K562 (cell line): Measurements from ENCODE around the gene BPHL. TPM values are rescaled to one million over a fixed set of nuclear protein-coding genes. Genes with fewer than 3 reads are reported as not detected.

ENCODE experiments used
- ATAC-seq: fragments of 200-7000 bp; cut with Tn5 transposase; 3 replicates; pipeline ENCODE4 v1.9.1; 2020; ENCODE audit warnings: moderate library complexity
- BruUV-seq: library from RNA; stranded (reverse); fragments of 400-500 nt; replicated peaks from 2 replicates; lab custom pipeline; 2021; lab: Mats Ljungman, UMichigan
- CTCF ChIA-PET: fragments of 300-600 bp; formaldehyde crosslinking; extraction: SDS; loops from one replicate; lab custom pipeline; 2021; ENCODE audit warnings: low intra/inter-chr PET ratio; lab: Yijun Ruan, JAX
- POLR2A ChIA-PET: fragments of 300-600, 350-650 bp; sonication (Branson Sonifier 250); formaldehyde crosslinking; extraction: SDS; loops from one replicate; lab custom pipeline; 2021; ENCODE audit warnings: antibody characterized with exemption, inconsistent platforms; lab: Yijun Ruan, JAX
- DNase-seq, 4 experiments: peaks; one replicate each; pipeline versions ENCODE4 v3.0.0 to v3.0.0-alpha.2; 2011 to 2018; ENCODE audit warnings: low spot score in 3 of 4, mixed read lengths in 3 of 4; ENCODE audit errors: extremely low read depth in 1 of 4
- FAIRE-seq: peaks from 2 replicates; lab custom pipeline; 2011; peaks lifted over from hg19 to GRCh38; lab: Jason Lieb, UNC
- H2AFZ ChIP-seq: 2 replicates; pipeline ENCODE4 v1.6.0; 2011; ENCODE audit warnings: low read depth, low read length, control low read depth, inconsistent platforms
- H3K27ac ChIP-seq: fragments of 200-600 bp; 3 replicates; pipeline ENCODE4 v1.8.0; 2011; ENCODE audit warnings: low read depth, mild to moderate bottlenecking, control low read depth, inconsistent platforms, low read length, moderate library complexity, mixed read lengths; ENCODE audit errors: extremely low read depth
- H3K27me3 ChIP-seq, 2 experiments: fragments of 300-600 bp in 1 of 2; 2 replicates in 1 of 2; 3 replicates in 1 of 2; pipeline versions ENCODE4 v1.6.0 to v1.8.0; 2011; ENCODE audit warnings: inconsistent platforms in 2 of 2, low read length in 2 of 2, mild to moderate bottlenecking in 1 of 2, mixed read lengths in 1 of 2, moderate library complexity in 1 of 2; ENCODE audit not compliant: control insufficient read depth in 2 of 2, insufficient read depth in 2 of 2
- H3K36me3 ChIP-seq: fragments of 300-600 bp; 3 replicates; pipeline ENCODE4 v1.8.0; 2011; ENCODE audit warnings: mild to moderate bottlenecking, low read length, inconsistent platforms; ENCODE audit not compliant: control insufficient read depth, insufficient read depth
- H3K4me1 ChIP-seq, 2 experiments: fragments of 200-600 bp in 1 of 2; replicated peaks in 1 of 2; 2 replicates in 1 of 2; 3 replicates in 1 of 2; pipeline versions ENCODE4 v1.5.1 to v1.8.0; 2011; ENCODE audit warnings: inconsistent platforms in 2 of 2, low read length in 2 of 2, mild to moderate bottlenecking in 1 of 2, mixed read lengths in 1 of 2, moderate library complexity in 1 of 2; ENCODE audit not compliant: control insufficient read depth in 2 of 2, insufficient read depth in 2 of 2
- H3K4me2 ChIP-seq: 2 replicates; pipeline ENCODE4 v1.6.1; 2011; ENCODE audit warnings: low read length, control low read depth, inconsistent platforms, mixed read lengths; ENCODE audit not compliant: insufficient read depth
- H3K4me3 ChIP-seq: fragments of 200-600 bp; sonication (generic), shearing (Covaris generic); 2 replicates; pipeline ENCODE4 v1.5.1; 2016; ENCODE audit warnings: control low read depth, inconsistent platforms
- H3K79me2 ChIP-seq: fragments of 200-600 bp; 3 replicates; pipeline ENCODE4 v1.8.0; 2011; ENCODE audit warnings: low read length, inconsistent platforms; ENCODE audit not compliant: control insufficient read depth, insufficient read depth
- H3K9ac ChIP-seq, 2 experiments: 2 replicates each; pipeline versions ENCODE4 v1.6.0 to v1.6.1; 2011; ENCODE audit warnings: low read depth in 2 of 2, low read length in 2 of 2, control low read depth in 1 of 2, inconsistent platforms in 1 of 2, mild to moderate bottlenecking in 1 of 2, mixed read lengths in 1 of 2; ENCODE audit not compliant: insufficient read depth in 1 of 2
- H3K9me1 ChIP-seq: one replicate; pipeline ENCODE4 v1.6.0; 2011; ENCODE audit warnings: inconsistent platforms, mild to moderate bottlenecking, low read length, moderate library complexity; ENCODE audit not compliant: control insufficient read depth, insufficient read depth
- H3K9me3 ChIP-seq: replicated peaks from 2 replicates; pipeline ENCODE4 v1.5.1; 2011; ENCODE audit warnings: low read depth, low read length, inconsistent platforms; ENCODE audit not compliant: control insufficient read depth, insufficient read depth
- H4K20me1 ChIP-seq: replicated peaks from 2 replicates; pipeline ENCODE4 v1.6.1; 2011; ENCODE audit warnings: low read length, inconsistent platforms, mixed read lengths; ENCODE audit not compliant: control insufficient read depth, insufficient read depth
- HNRNPL ChIP-seq: fragments of 200-400 bp; formaldehyde crosslinking; IDR thresholded peaks from 2 replicates; pipeline ENCODE4 v1.6.1; 2017; ENCODE audit warnings: low read depth, mild to moderate bottlenecking, low read length
- HOMEZ ChIP-seq: fragments of 250-450 bp; sonication (Bioruptor Pico); IDR thresholded peaks from 2 replicates; pipeline ENCODE4 v1.4.0; 2020; ENCODE audit warnings: mild to moderate bottlenecking, moderate library complexity
- RBM22 ChIP-seq: fragments of 200-400 bp; formaldehyde crosslinking; IDR thresholded peaks from 2 replicates; pipeline ENCODE4 v1.6.1; 2018; ENCODE audit warnings: low read length, low read depth; ENCODE audit not compliant: poor library complexity, severe bottlenecking
- RBM25 ChIP-seq: fragments of 200-400 bp; formaldehyde crosslinking; IDR thresholded peaks from 2 replicates; pipeline ENCODE4 v1.6.1; 2018; ENCODE audit warnings: low read length, low read depth, moderate library complexity; ENCODE audit not compliant: severe bottlenecking
- TBL1XR1 ChIP-seq, 2 experiments: IDR thresholded peaks; 2 replicates each; pipeline ENCODE4 v1.6.1; 2012; ENCODE audit warnings: improper control_type of control experiment in 2 of 2, low read length in 2 of 2, mild to moderate bottlenecking in 1 of 2
- TEAD4 ChIP-seq, 2 experiments: sonication (generic) in 1 of 2; formaldehyde crosslinking in 1 of 2; IDR thresholded peaks; 2 replicates each; pipeline versions ENCODE4 v1.6.1 to v1.8.0; 2012 to 2022; ENCODE audit warnings: borderline replicate concordance in 1 of 2, inconsistent platforms in 1 of 2, low read length in 1 of 2, mild to moderate bottlenecking in 1 of 2, missing genetic modification reagents in 1 of 2
- TRIM24 ChIP-seq, 2 experiments: fragments of 450-650 bp; IDR thresholded peaks; 2 replicates each; pipeline ENCODE4 v1.6.1; 2016
- ZKSCAN1 ChIP-seq: fragments of 150-350 bp; IDR thresholded peaks from 2 replicates; pipeline ENCODE4 v1.6.1; 2016; ENCODE audit warnings: low read depth, low read length
- ZNF23 ChIP-seq: fragments of 250-450 bp; sonication (Bioruptor Pico); IDR thresholded peaks from 2 replicates; pipeline ENCODE4 v1.4.0; 2020; ENCODE audit warnings: mild to moderate bottlenecking
- ZNF830 ChIP-seq: fragments of 250-450 bp; sonication (Bioruptor Pico); IDR thresholded peaks from 2 replicates; pipeline ENCODE4 v1.5.0; 2021; ENCODE audit warnings: mild to moderate bottlenecking
- WGBS: fragments of 100-300 bp; shearing (Covaris generic); methylation state at CpG from one replicate; pipeline ENCODE4 v1.1.6; 2016; ENCODE audit warnings: low coverage, mixed read lengths; ENCODE audit not compliant: insufficient coverage; ENCODE audit errors: missing lambda C conversion rate; 5-methylcytosine and 5-hydroxymethylcytosine counted together
- in situ Hi-C: fragments of 300-500 bp; cut with MboI; formaldehyde crosslinking; loops from 4 replicates; pipeline ENCODE4 v1.15.0; 2018; ENCODE audit warnings: inconsistent platforms, mixed read lengths
- intact Hi-C: fragments of 100-400 bp; cut with micrococcal nuclease; formaldehyde crosslinking; loops from 2 replicates; pipeline ENCODE4 v1.14.2; 2022
- polyA plus RNA-seq, 8 experiments: library from polyadenylated mRNA; depleted of rRNA in 4 of 8; stranded (reverse) in 5 of 8; unstranded in 3 of 8; fragments of >200 nt; fragmentation: Nextera tagmentation in 2 of 8; fragmentation: Illumina TruSeq in 1 of 8; extraction: Ambion mirVana in 2 of 8; extraction: Trizol in 1 of 8; gene quantifications; 2 replicates each; pipeline versions ENCODE4 v1.2.1 to v1.2.3, GENCODE V29; 2011 to 2014; ENCODE audit warnings: inconsistent platforms in 1 of 8, missing spikeins in 1 of 8
- total RNA-seq, 7 experiments: library from RNA; depleted of rRNA in 6 of 7; stranded (reverse); fragments of >200 nt in 6 of 7; fragmentation: Illumina TruSeq in 2 of 7; extraction: Trizol in 2 of 7; gene quantifications; 2 replicates each; pipeline versions ENCODE4 v1.2.1 to v1.2.3, GENCODE V29; 2011 to 2021; ENCODE audit warnings: low replicate concordance in 1 of 7
- TF ChIP-seq, protein P1 (sequence below): fragments of 450-650 bp; formaldehyde crosslinking; IDR thresholded peaks from 2 replicates; pipeline ENCODE4 v1.4.0; 2020; ENCODE audit warnings: mild to moderate bottlenecking

The BPHL gene
- total and polyA plus RNA-seq, 9 of the 15 experiments (the other 6 are each of a cell fraction or from before 2014, with no cell fraction given) = 3.5 to 17.4 (median 8.2) TPM

- intact Hi-C loops = no loop called here
- H3K4me2 ChIP-seq = no peak overlapping the region
- no peak for FAIRE-seq
- DNase-seq = no peak
- 91% methylated on average over 4 of the region's 4 CpGs for WGBS
- ATAC-seq = no peak
- H3K9me3 ChIP-seq = peaks cover 17% of the 10 kb centered on the region
- no peaks in the 10 kb centered on the region for H3K4me1 ChIP-seq
- no peak overlapping the region for H3K4me3 ChIP-seq
- no peak overlapping the region for H3K9ac ChIP-seq
- in situ Hi-C loops = no loop called here
- H3K9me1 ChIP-seq = no peaks in the 10 kb centered on the region
- peaks cover 58% of the 10 kb centered on the region for H3K36me3 ChIP-seq
- CTCF ChIA-PET = no interaction called here
- H3K27me3 ChIP-seq = no peaks in the 10 kb centered on the region
- BruUV-seq = no TSS peak
- H4K20me1 ChIP-seq = no peaks in the 10 kb centered on the region
- no peak for TF ChIP-seq ZNF23 (CRISPR knock-in tag)
- TF ChIP-seq, protein P1, sequence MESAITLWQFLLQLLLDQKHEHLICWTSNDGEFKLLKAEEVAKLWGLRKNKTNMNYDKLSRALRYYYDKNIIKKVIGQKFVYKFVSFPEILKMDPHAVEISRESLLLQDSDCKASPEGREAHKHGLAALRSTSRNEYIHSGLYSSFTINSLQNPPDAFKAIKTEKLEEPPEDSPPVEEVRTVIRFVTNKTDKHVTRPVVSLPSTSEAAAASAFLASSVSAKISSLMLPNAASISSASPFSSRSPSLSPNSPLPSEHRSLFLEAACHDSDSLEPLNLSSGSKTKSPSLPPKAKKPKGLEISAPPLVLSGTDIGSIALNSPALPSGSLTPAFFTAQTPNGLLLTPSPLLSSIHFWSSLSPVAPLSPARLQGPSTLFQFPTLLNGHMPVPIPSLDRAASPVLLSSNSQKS (CRISPR knock-in tag) = no peak
- TF ChIP-seq HNRNPL = no peak
- no peak for TF ChIP-seq ZKSCAN1
- no peak for TF ChIP-seq HOMEZ (CRISPR knock-in tag)
- no peak for TF ChIP-seq ZNF830 (CRISPR knock-in tag)
- TF ChIP-seq TRIM24 (IDR thresholded peaks at IDR 0.05) = no peak
- TF ChIP-seq RBM22 = no peak
- TF ChIP-seq TEAD4 (IDR thresholded peaks at IDR 0.05; ENCODE audit: low read length) = no peak
- TF ChIP-seq TEAD4 (CRISPR knock-in tag; IDR thresholded peaks at IDR 0.05; ENCODE audit: borderline replicate concordance) = no peak
- no peak for TF ChIP-seq RBM25
- TF ChIP-seq TBL1XR1 (IDR thresholded peaks at IDR 0.05; ENCODE audit: low read length in 2 of 2) = no peak
- no peak overlapping the region for H2AFZ ChIP-seq
- no peaks in the 10 kb centered on the region for H3K79me2 ChIP-seq
- no peak overlapping the region for H3K27ac ChIP-seq
- POLR2A ChIA-PET = no interaction called here
Observed at GRCh38 chr6:3088968-3089367, 29.5 kb upstream of the BPHL start.
